Adipocyte (in vitro differentiated cells): ENCODE results near the gene OR7A17.

Experiments used
- DNase-seq: peaks from one replicate; pipeline ENCODE4 v3.0.0-alpha.2; 2015; ENCODE audit warnings: low read depth
- H3K27me3 ChIP-seq: replicated peaks from 2 replicates; pipeline ENCODE4 v1.7.0; 2013; ENCODE audit warnings: mild to moderate bottlenecking, low read length, moderate library complexity; ENCODE audit not compliant: control insufficient read depth, insufficient read depth
- H3K36me3 ChIP-seq: 2 replicates; pipeline ENCODE4 v1.7.0; 2013; ENCODE audit warnings: low read length, mild to moderate bottlenecking, moderate library complexity; ENCODE audit not compliant: control insufficient read depth, insufficient read depth, severe bottlenecking
- H3K4me1 ChIP-seq: 2 replicates; pipeline ENCODE4 v1.7.0; 2013; ENCODE audit warnings: mild to moderate bottlenecking, low read length, moderate library complexity; ENCODE audit not compliant: control insufficient read depth, insufficient read depth
- H3K4me3 ChIP-seq: 2 replicates; pipeline ENCODE4 v1.7.0; 2013; ENCODE audit warnings: mild to moderate bottlenecking, low read length, moderate library complexity
- H3K9ac ChIP-seq: 2 replicates; pipeline ENCODE4 v1.7.0; 2013; ENCODE audit warnings: mild to moderate bottlenecking, low read length, moderate library complexity
- H3K9me3 ChIP-seq: 2 replicates; pipeline ENCODE4 v1.7.0; 2013; ENCODE audit warnings: mild to moderate bottlenecking, low read length, moderate library complexity; ENCODE audit not compliant: control insufficient read depth

OR7A17 gene

GRCh38 chr19:14843578-14843977 lies 42.4 kb downstream of the OR7A17 start:
- peaks cover 8% of the 10 kb centered on the region for H3K9me3 ChIP-seq
- H3K9ac ChIP-seq = no peak overlapping the region
- H3K4me1 ChIP-seq = no peaks in the 10 kb centered on the region
- no peak for DNase-seq
- no peak overlapping the region for H3K4me3 ChIP-seq
- H3K27me3 ChIP-seq = peaks cover 18% of the 10 kb centered on the region
- H3K36me3 ChIP-seq = no peaks in the 10 kb centered on the region

DNA sequence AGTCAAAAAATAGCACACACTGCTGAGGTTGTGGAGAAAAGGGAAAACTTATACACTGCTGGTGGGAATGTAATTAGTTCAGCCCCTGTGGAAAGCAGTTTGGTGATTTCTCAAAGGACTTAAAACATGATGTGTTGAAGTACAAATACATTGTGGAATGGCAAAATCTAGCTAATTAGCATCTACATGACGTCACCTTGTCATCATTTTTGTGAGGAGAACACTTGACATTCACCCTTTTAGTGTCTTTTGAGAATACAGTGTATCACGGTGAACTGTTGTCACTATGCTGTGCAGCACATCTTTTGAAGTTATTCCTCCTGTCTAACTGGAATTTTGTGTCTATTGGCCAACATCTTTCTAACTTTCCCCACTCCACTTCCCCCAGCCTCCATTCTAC lies 42.8 kb downstream of the OR7A17 start:
- no peaks in the 10 kb centered on the region for H3K36me3 ChIP-seq
- peaks cover 8% of the 10 kb centered on the region for H3K9me3 ChIP-seq
- H3K4me3 ChIP-seq = no peak overlapping the region
- H3K4me1 ChIP-seq = no peaks in the 10 kb centered on the region
- H3K9ac ChIP-seq = no peak overlapping the region
- no peak for DNase-seq
- peaks cover 17% of the 10 kb centered on the region for H3K27me3 ChIP-seq

DNA sequence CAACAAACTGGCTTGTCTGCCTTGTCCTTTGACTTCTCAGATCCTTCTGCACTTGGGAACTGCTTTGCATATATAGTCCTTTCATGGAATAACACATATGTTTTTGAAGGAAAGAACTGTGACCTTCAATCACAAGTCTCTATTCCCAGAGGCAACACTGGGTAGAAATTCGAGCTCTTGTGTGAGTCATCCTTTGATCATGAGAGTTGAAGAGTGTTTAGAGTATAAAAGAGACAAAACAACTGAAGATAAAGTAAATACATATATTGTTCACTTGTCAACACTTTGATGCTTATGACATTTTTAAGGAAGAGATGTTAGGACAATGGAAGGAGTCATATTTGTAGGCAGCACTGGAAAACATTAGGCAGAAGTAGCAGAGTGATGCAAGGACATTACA lies 45.7 kb downstream of the OR7A17 start:
- peaks cover 8% of the 10 kb centered on the region for H3K9me3 ChIP-seq

GRCh38 chr19:14837391-14837790 lies 48.5 kb downstream of the OR7A17 start:
- Histone ChIP-seq H3K36me3 (no peaks in the 10 kb centered on the region), H3K27me3 (peaks cover 3% of the 10 kb centered on the region), H3K4me3 (no peak overlapping the region), H3K9me3 (peaks cover 8% of the 10 kb centered on the region), H3K9ac (no peak overlapping the region), H3K4me1 (peaks cover 9% of the 10 kb centered on the region)
- no peak for DNase-seq

More for the DNA sequence above, 45.7 kb downstream of the OR7A17 start:
- H3K4me3 ChIP-seq = no peak overlapping the region
- no peak for DNase-seq
- no peaks in the 10 kb centered on the region for H3K36me3 ChIP-seq
- peaks cover 3% of the 10 kb centered on the region for H3K4me1 ChIP-seq
- H3K27me3 ChIP-seq = peaks cover 15% of the 10 kb centered on the region
- no peak overlapping the region for H3K9ac ChIP-seq

GRCh38 chr19:14835011-14835410 lies 50.9 kb downstream of the OR7A17 start, which contains the start of the genes OR7A5 and OR7C1:
Gene OR7A5, minus strand, starts transcription at chr19:14835185. Its CDS starts 6,944 bp downstream, at chr19:14828241.
Gene OR7C1, minus strand, starts transcription at chr19:14835185. Its CDS starts 35,049 bp downstream, at chr19:14800136.
- H3K4me3 ChIP-seq = no peak within 1 kb of the TSS
- no peaks in the 10 kb centered on the region for H3K36me3 ChIP-seq
- peaks cover 9% of the 10 kb centered on the region for H3K4me1 ChIP-seq
- peaks cover 8% of the 10 kb centered on the region for H3K9me3 ChIP-seq
- no peak within 1 kb of the TSS for H3K9ac ChIP-seq
- no peaks in the 10 kb centered on the region for H3K27me3 ChIP-seq
- no peak for DNase-seq

GRCh38 chr19:14830702-14831101 lies 55.2 kb downstream of the OR7A17 start:
- Histone ChIP-seq H3K27me3 (no peaks in the 10 kb centered on the region), H3K9me3 (no peaks in the 10 kb centered on the region), H3K9ac (no peak overlapping the region), H3K4me3 (no peak overlapping the region), H3K4me1 (peaks cover 9% of the 10 kb centered on the region), H3K36me3 (no peaks in the 10 kb centered on the region)
- no peak for DNase-seq
